Measurements from ENCODE around the gene MED8. TPM values are rescaled to one million over a fixed set of nuclear protein-coding genes. Genes with fewer than 3 reads are reported as not detected.

MED8 gene
- total and polyA plus RNA-seq, 10 of the 15 experiments (the other 5 are each of a cell fraction or from before 2014, with no cell fraction given): 20.2 to 61.7 (median 39.5) TPM

GRCh38 chr1:43410571-43410970, 21.0 kb upstream of the MED8 start:
- TF ChIP-seq, protein P1, sequence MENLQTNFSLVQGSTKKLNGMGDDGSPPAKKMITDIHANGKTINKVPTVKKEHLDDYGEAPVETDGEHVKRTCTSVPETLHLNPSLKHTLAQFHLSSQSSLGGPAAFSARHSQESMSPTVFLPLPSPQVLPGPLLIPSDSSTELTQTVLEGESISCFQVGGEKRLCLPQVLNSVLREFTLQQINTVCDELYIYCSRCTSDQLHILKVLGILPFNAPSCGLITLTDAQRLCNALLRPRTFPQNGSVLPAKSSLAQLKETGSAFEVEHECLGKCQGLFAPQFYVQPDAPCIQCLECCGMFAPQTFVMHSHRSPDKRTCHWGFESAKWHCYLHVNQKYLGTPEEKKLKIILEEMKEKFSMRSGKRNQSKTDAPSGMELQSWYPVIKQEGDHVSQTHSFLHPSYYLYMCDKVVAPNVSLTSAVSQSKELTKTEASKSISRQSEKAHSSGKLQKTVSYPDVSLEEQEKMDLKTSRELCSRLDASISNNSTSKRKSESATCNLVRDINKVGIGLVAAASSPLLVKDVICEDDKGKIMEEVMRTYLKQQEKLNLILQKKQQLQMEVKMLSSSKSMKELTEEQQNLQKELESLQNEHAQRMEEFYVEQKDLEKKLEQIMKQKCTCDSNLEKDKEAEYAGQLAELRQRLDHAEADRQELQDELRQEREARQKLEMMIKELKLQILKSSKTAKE (IDR thresholded peaks at IDR 0.05; ENCODE audit: low read depth, poor library complexity, severe bottlenecking): no peak
- TF ChIP-seq TCF3 (IDR thresholded peaks at IDR 0.05; ENCODE audit: borderline replicate concordance, insufficient read depth, low read depth, low read length): no peak
- TF ChIP-seq BMI1 (IDR thresholded peaks at IDR 0.05; ENCODE audit: borderline replicate concordance): no peak
- no peak for TF ChIP-seq TBL1XR1 (IDR thresholded peaks at IDR 0.05; ENCODE audit: low read depth, low read length)
- no peak for TF ChIP-seq SMAD5 (IDR thresholded peaks at IDR 0.05; ENCODE audit: low read depth)
- no peak for TF ChIP-seq NFYB (IDR thresholded peaks at IDR 0.05; ENCODE audit: insufficient read depth, low read depth, low read length)
- no peak for TF ChIP-seq CBX5 (IDR thresholded peaks at IDR 0.05; ENCODE audit: low read depth)
- no peak for TF ChIP-seq POLR2AphosphoS5 (IDR thresholded peaks at IDR 0.05; ENCODE audit: low read length)
- no peak for TF ChIP-seq NFXL1 (IDR thresholded peaks at IDR 0.05; ENCODE audit: borderline replicate concordance)
- no peak for TF ChIP-seq NR2C2 (IDR thresholded peaks at IDR 0.05; ENCODE audit: borderline replicate concordance, control insufficient read depth, insufficient read length, low read depth)
- no peak for TF ChIP-seq POLR2A (IDR thresholded peaks at IDR 0.05; ENCODE audit: low read depth, low read length)
- TF ChIP-seq ZNF274 (IDR thresholded peaks at IDR 0.05; ENCODE audit: insufficient read depth, insufficient read length): no peak
- TF ChIP-seq, protein P2, sequence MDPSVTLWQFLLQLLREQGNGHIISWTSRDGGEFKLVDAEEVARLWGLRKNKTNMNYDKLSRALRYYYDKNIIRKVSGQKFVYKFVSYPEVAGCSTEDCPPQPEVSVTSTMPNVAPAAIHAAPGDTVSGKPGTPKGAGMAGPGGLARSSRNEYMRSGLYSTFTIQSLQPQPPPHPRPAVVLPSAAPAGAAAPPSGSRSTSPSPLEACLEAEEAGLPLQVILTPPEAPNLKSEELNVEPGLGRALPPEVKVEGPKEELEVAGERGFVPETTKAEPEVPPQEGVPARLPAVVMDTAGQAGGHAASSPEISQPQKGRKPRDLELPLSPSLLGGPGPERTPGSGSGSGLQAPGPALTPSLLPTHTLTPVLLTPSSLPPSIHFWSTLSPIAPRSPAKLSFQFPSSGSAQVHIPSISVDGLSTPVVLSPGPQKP (IDR thresholded peaks at IDR 0.05; ENCODE audit: low read depth, low read length): no peak
- H3K4me1 ChIP-seq (ENCODE audit: control insufficient read depth, insufficient read depth, low read length): no peaks in the 10 kb centered on the region
- H3K79me2 ChIP-seq (ENCODE audit: control insufficient read depth, insufficient read depth, low read length): no peaks in the 10 kb centered on the region
- SMC1A ChIA-PET (ENCODE audit: uncharacterized antibody, unreplicated experiment): interaction anchor here (5.4 kb wide), 1 partner anchor 172 kb away, joined by 70 read pairs; no protein-coding TSS in a partner anchor
- H4K20me1 ChIP-seq (ENCODE audit: control insufficient read depth, insufficient read depth): no peaks in the 10 kb centered on the region
- in situ Hi-C loops (cut with MboI): loop anchor here (5.0 kb wide), 1 partner anchor 183 kb away; no protein-coding TSS in a partner anchor
- POLR2A ChIA-PET: no interaction called here
- no peak overlapping the region for H3K4me3 ChIP-seq
- intact Hi-C loops (cut with micrococcal nuclease; ENCODE audit: unreplicated experiment): loop anchor here (5.0 kb wide), 1 partner anchor 338 kb away; no protein-coding TSS in a partner anchor
- no peak for FAIRE-seq
- no peak overlapping the region for H3K27ac ChIP-seq (ENCODE audit: control insufficient read depth, insufficient read depth)
- RAD21 ChIA-PET (ENCODE audit: unreplicated experiment): no interaction called here
- CTCF ChIA-PET: interaction anchor here (5.3 kb wide), 1 partner anchor 184 kb away, joined by 61 read pairs; no protein-coding TSS in a partner anchor
- no peak for ATAC-seq
- 100% methylated on average over 3 of the region's 3 CpGs for WGBS (ENCODE audit: insufficient coverage, insufficient replicate concordance, low lambda C conversion rate, missing lambda C conversion rate)
- no peaks in the 10 kb centered on the region for H3K27me3 ChIP-seq (replicated peaks in 1 of 2; ENCODE audit: control insufficient read depth in 2 of 2, insufficient read depth in 2 of 2, low read length in 1 of 2)
- no peak overlapping the region for H3K9ac ChIP-seq (ENCODE audit: control insufficient read depth, insufficient read depth, low read length)
- BruUV-seq (replicated peaks): no TSS peak
- H3K36me3 ChIP-seq (ENCODE audit: control insufficient read depth in 2 of 2, insufficient read depth in 2 of 2, low read length in 1 of 2): peaks cover 1 to 14% of the 10 kb centered on the region in 2 experiments
- no peak overlapping the region for H3K4me2 ChIP-seq (ENCODE audit: control insufficient read depth, insufficient read depth)
- DNase-seq (ENCODE audit: low read depth, low spot score): no peak
- no peaks in the 10 kb centered on the region for H3K9me3 ChIP-seq (replicated peaks; ENCODE audit: control insufficient read depth, insufficient read depth, low read length)
- no peak overlapping the region for H2AFZ ChIP-seq (ENCODE audit: control insufficient read depth, low read depth, low read length)
